HG03460 (cell line): Measurements from ENCODE around the gene NAV2.
"Not testable (repeated sequence)": the region's sequence is repeated elsewhere in the genome, so short reads cannot be mapped to it uniquely, and the experiment has no call there.

Experiments used
- ATAC-seq: cut with Tn5 transposase; IDR thresholded peaks from one replicate; pipeline ENCODE4 v1.9.1; 2021; ENCODE audit not compliant: unreplicated experiment

Gene NAV2

GRCh38 chr11:20066013-20066782 is 353.6 kb downstream of the NAV2 start:
- no peak for ATAC-seq

GRCh38 chr11:20066783-20067156 is 354.1 kb downstream of the NAV2 start:
- ATAC-seq, result no peak

- ATAC-seq, result no peak
Observed at GRCh38 chr11:20067665-20068064, 355.0 kb downstream of the NAV2 start.

- ATAC-seq, result no peak
Observed at GRCh38 chr11:20068691-20069090, 356.1 kb downstream of the NAV2 start.

- ATAC-seq, result no peak
Observed at GRCh38 chr11:20070459-20070858, 357.8 kb downstream of the NAV2 start.

- ATAC-seq, result no peak
Observed at GRCh38 chr11:20075627-20076026, 363.0 kb downstream of the NAV2 start.

- ATAC-seq, result no peak
Observed at GRCh38 chr11:20078846-20079245, 366.2 kb downstream of the NAV2 start.

GRCh38 chr11:20080032-20080685 is 367.5 kb downstream of the NAV2 start:
- ATAC-seq, result peak; percentile 96

GRCh38 chr11:20081336-20081735 is 368.7 kb downstream of the NAV2 start:
- ATAC-seq, result no peak

GRCh38 chr11:20083877-20084276 is 371.2 kb downstream of the NAV2 start:
- ATAC-seq, result not testable (repeated sequence)

- no peak for ATAC-seq
Observed at GRCh38 chr11:20084921-20085814, 372.5 kb downstream of the NAV2 start.

- ATAC-seq, result no peak
Observed at GRCh38 chr11:20085918-20086317, 373.3 kb downstream of the NAV2 start.

GRCh38 chr11:20087118-20087521 is 374.5 kb downstream of the NAV2 start:
- no peak for ATAC-seq

GRCh38 chr11:20088397-20089225 is 376.0 kb downstream of the NAV2 start:
- ATAC-seq, result no peak

- no peak for ATAC-seq
Observed at GRCh38 chr11:20089367-20089766, 376.7 kb downstream of the NAV2 start.

- ATAC-seq, result no peak
Observed at GRCh38 chr11:20089796-20090653, 377.4 kb downstream of the NAV2 start.

GRCh38 chr11:20090654-20091374 is 378.2 kb downstream of the NAV2 start:
- ATAC-seq, result no peak

- no peak for ATAC-seq
Observed at GRCh38 chr11:20093775-20094174, 381.1 kb downstream of the NAV2 start.

- ATAC-seq, result no peak
Observed at GRCh38 chr11:20095189-20095588, 382.6 kb downstream of the NAV2 start.
